GM19025 (cell line): ENCODE data around the gene MYH15.

Experiments used
- ATAC-seq: cut with Tn5 transposase; IDR thresholded peaks from one replicate; pipeline ENCODE4 v1.9.1; 2021; ENCODE audit warnings: mild to moderate bottlenecking, low read depth, moderate library complexity; ENCODE audit not compliant: unreplicated experiment

The MYH15 gene

GRCh38 chr3:108428586-108428985 lies 81.8 kb downstream of the MYH15 start:
- ATAC-seq = no peak

GRCh38 chr3:108420926-108421325 lies 89.5 kb downstream of the MYH15 start:
- ATAC-seq = no peak

- ATAC-seq = no peak
Measured at GRCh38 chr3:108416111-108416869, 94.1 kb downstream of the MYH15 start.

GRCh38 chr3:108415661-108416060 lies 94.7 kb downstream of the MYH15 start:
- no peak for ATAC-seq

- no peak for ATAC-seq
Measured at GRCh38 chr3:108414007-108414406, 96.4 kb downstream of the MYH15 start.

- no peak for ATAC-seq
Measured at GRCh38 chr3:108412121-108412750, 98.2 kb downstream of the MYH15 start.

- ATAC-seq = no peak
Measured at GRCh38 chr3:108410531-108410984, 99.8 kb downstream of the MYH15 start.

GRCh38 chr3:108409800-108410178 lies 100.6 kb downstream of the MYH15 start:
- no peak for ATAC-seq

GRCh38 chr3:108408883-108409799 lies 101.3 kb downstream of the MYH15 start:
- no peak for ATAC-seq

- no peak for ATAC-seq
Measured at GRCh38 chr3:108407886-108408285, 102.5 kb downstream of the MYH15 start.

- ATAC-seq = no peak
Measured at GRCh38 chr3:108406661-108407206, 103.7 kb downstream of the MYH15 start.

- no peak for ATAC-seq
Measured at GRCh38 chr3:108406063-108406660, 104.2 kb downstream of the MYH15 start.

GRCh38 chr3:108404368-108404767 lies 106.0 kb downstream of the MYH15 start:
- ATAC-seq = no peak

GRCh38 chr3:108403686-108404345 lies 106.6 kb downstream of the MYH15 start:
- no peak for ATAC-seq

GRCh38 chr3:108403198-108403597 lies 107.2 kb downstream of the MYH15 start:
- ATAC-seq = no peak

- no peak for ATAC-seq
Measured at GRCh38 chr3:108401836-108402235, 108.6 kb downstream of the MYH15 start.

- ATAC-seq = no peak
Measured at GRCh38 chr3:108398510-108398909, 111.9 kb downstream of the MYH15 start.

- ATAC-seq = no peak
Measured at GRCh38 chr3:108396336-108396735, 114.1 kb downstream of the MYH15 start.

- no peak for ATAC-seq
Measured at GRCh38 chr3:108394563-108394962, 115.8 kb downstream of the MYH15 start.

- ATAC-seq = no peak
Measured at GRCh38 chr3:108394016-108394415, 116.4 kb downstream of the MYH15 start.
